Measurements from ENCODE around the gene WSCD2. TPM values are rescaled to one million over a fixed set of nuclear protein-coding genes. Genes with fewer than 3 reads are reported as not detected.

WSCD2 gene
- total RNA-seq, 1 experiment from 2014 or later, result not detected

- Mint-ChIP-seq H3K9me3 (ENCODE audit: unreplicated experiment) (no peaks in the 10 kb centered on the region), H3K27ac (ENCODE audit: unreplicated experiment) (no peak overlapping the region), H3K27me3 (ENCODE audit: insufficient read depth, unreplicated experiment) (peaks cover 10% of the 10 kb centered on the region), H3K4me1 (ENCODE audit: low read depth, unreplicated experiment) (no peaks in the 10 kb centered on the region), H3K36me3 (ENCODE audit: insufficient read depth, unreplicated experiment) (no peaks in the 10 kb centered on the region), H3K4me3 (ENCODE audit: unreplicated experiment) (no peak overlapping the region)
- intact Hi-C loops (cut with micrococcal nuclease; ENCODE audit: unreplicated experiment), result no loop called here
- BruUV-seq (replicated peaks), result no TSS peak
- no peak for TF ChIP-seq CTCF (IDR thresholded peaks at IDR 0.05; ENCODE audit: insufficient read depth in 1 of 2, low read depth in 1 of 2, low read length in 1 of 2, severe bottlenecking in 1 of 2, unreplicated experiment in 1 of 2)
- ChIA-PET CTCF (no interaction called here), POLR2A (no interaction called here)
- H3K9me3 ChIP-seq, result no peaks in the 10 kb centered on the region
- H3K4me3 ChIP-seq (ENCODE audit: low read depth, low read length), result no peak overlapping the region
- DNase-seq, result no peak
- no peaks in the 10 kb centered on the region for H3K4me1 ChIP-seq
- H3K36me3 ChIP-seq (ENCODE audit: control insufficient read depth, insufficient read depth, low read length), result no peaks in the 10 kb centered on the region
- no peaks in the 10 kb centered on the region; the same call in 1 of the 2 replicates for H3K27me3 ChIP-seq (replicated peaks; ENCODE audit: control insufficient read depth, insufficient read depth, low read length)
Measured at GRCh38 chr12:108170164-108170563, 41.1 kb downstream of the WSCD2 start.

GRCh38 chr12:108172033-108172432 is 42.9 kb downstream of the WSCD2 start:
- H3K4me1 ChIP-seq, result no peaks in the 10 kb centered on the region
- no peak overlapping the region for H3K27ac Mint-ChIP-seq (ENCODE audit: unreplicated experiment)
- no TSS peak for BruUV-seq (replicated peaks)
- H3K36me3 Mint-ChIP-seq (ENCODE audit: insufficient read depth, unreplicated experiment), result no peaks in the 10 kb centered on the region
- POLR2A ChIA-PET, result no interaction called here
- H3K36me3 ChIP-seq (ENCODE audit: control insufficient read depth, insufficient read depth, low read length), result no peaks in the 10 kb centered on the region
- no peaks in the 10 kb centered on the region; the same call in 1 of the 2 replicates for H3K27me3 ChIP-seq (replicated peaks; ENCODE audit: control insufficient read depth, insufficient read depth, low read length)
- H3K27me3 Mint-ChIP-seq (ENCODE audit: insufficient read depth, unreplicated experiment), result peaks cover 10% of the 10 kb centered on the region
- CTCF ChIA-PET, result no interaction called here
- H3K9me3 ChIP-seq, result no peaks in the 10 kb centered on the region
- no peaks in the 10 kb centered on the region for H3K9me3 Mint-ChIP-seq (ENCODE audit: unreplicated experiment)
- no peak for TF ChIP-seq CTCF (IDR thresholded peaks at IDR 0.05; ENCODE audit: insufficient read depth in 1 of 2, low read depth in 1 of 2, low read length in 1 of 2, severe bottlenecking in 1 of 2, unreplicated experiment in 1 of 2)
- no peak for DNase-seq
- no peaks in the 10 kb centered on the region for H3K4me1 Mint-ChIP-seq (ENCODE audit: low read depth, unreplicated experiment)
- no peak overlapping the region for H3K4me3 Mint-ChIP-seq (ENCODE audit: unreplicated experiment)
- no peak overlapping the region for H3K4me3 ChIP-seq (ENCODE audit: low read depth, low read length)
- intact Hi-C loops (cut with micrococcal nuclease; ENCODE audit: unreplicated experiment), result no loop called here

GRCh38 chr12:108173160-108173559 is 44.1 kb downstream of the WSCD2 start:
- H3K27me3 ChIP-seq (replicated peaks; ENCODE audit: control insufficient read depth, insufficient read depth, low read length), result no peaks in the 10 kb centered on the region; the same call in 1 of the 2 replicates
- POLR2A ChIA-PET, result no interaction called here
- no peaks in the 10 kb centered on the region for H3K36me3 ChIP-seq (ENCODE audit: control insufficient read depth, insufficient read depth, low read length)
- no peaks in the 10 kb centered on the region for H3K36me3 Mint-ChIP-seq (ENCODE audit: insufficient read depth, unreplicated experiment)
- H3K4me1 Mint-ChIP-seq (ENCODE audit: low read depth, unreplicated experiment), result no peaks in the 10 kb centered on the region
- no TSS peak for BruUV-seq (replicated peaks)
- H3K27me3 Mint-ChIP-seq (ENCODE audit: insufficient read depth, unreplicated experiment), result peaks cover 10% of the 10 kb centered on the region
- no peaks in the 10 kb centered on the region for H3K9me3 Mint-ChIP-seq (ENCODE audit: unreplicated experiment)
- CTCF ChIA-PET, result no interaction called here
- DNase-seq, result no peak
- intact Hi-C loops (cut with micrococcal nuclease; ENCODE audit: unreplicated experiment), result no loop called here
- no peak for TF ChIP-seq CTCF (IDR thresholded peaks at IDR 0.05; ENCODE audit: insufficient read depth in 1 of 2, low read depth in 1 of 2, low read length in 1 of 2, severe bottlenecking in 1 of 2, unreplicated experiment in 1 of 2)
- H3K27ac Mint-ChIP-seq (ENCODE audit: unreplicated experiment), result no peak overlapping the region
- H3K4me3 Mint-ChIP-seq (ENCODE audit: unreplicated experiment), result no peak overlapping the region
- H3K4me3 ChIP-seq (ENCODE audit: low read depth, low read length), result no peak overlapping the region
- no peaks in the 10 kb centered on the region for H3K9me3 ChIP-seq
- H3K4me1 ChIP-seq, result no peaks in the 10 kb centered on the region
